ENCODE measurements around the gene FOXD4L1. TPM values are rescaled to one million over a fixed set of nuclear protein-coding genes. Genes with fewer than 3 reads are reported as not detected.
"Not testable (repeated sequence)": the region's sequence is repeated elsewhere in the genome, so short reads cannot be mapped to it uniquely, and the experiment has no call there.

The FOXD4L1 gene
- total RNA-seq (under 1 TPM; 0.15 to 0.18 TPM), polyA plus RNA-seq (not detected)

DNA sequence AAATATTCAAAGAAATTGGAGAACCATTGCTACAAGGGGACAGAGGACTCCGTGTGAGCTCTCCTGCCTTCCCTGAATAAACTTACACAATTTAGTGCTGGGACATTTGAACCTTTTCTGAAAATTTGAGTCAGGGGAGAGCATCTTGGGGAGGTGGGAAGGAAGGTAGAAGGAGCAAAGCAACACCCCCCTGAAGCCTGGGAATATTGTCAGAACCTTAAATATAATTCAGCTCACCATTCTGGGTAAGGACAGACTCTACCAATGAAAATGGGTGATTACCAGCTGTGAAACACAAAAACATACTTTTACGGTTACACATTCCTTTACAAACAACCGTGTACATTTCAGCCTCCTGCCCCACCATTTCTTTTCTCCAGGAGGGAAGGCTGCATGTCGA lies at the start of gene FOXD4L1:
FOXD4L1 (plus strand) TSS at position 301 of the 400 bp plus-strand sequence. CDS start 592 bp downstream, outside the sequence.
- Mint-ChIP-seq H3K4me3 (peak within 1 kb of the TSS in 4 of 7 donors; percentile 43 to 81 (median 58)), H3K27me3 (peaks cover 24 to 26% of the 10 kb centered on the region in 2 donors), H3K4me1 (peaks cover 15 to 28% (median 20%) of the 10 kb centered on the region in 3 donors), H3K27ac (peak within 1 kb of the TSS in 1 of 8 donors; percentile 39)
- H3K4me3 ChIP-seq (ENCODE audit: low read length); H3K9me3 ChIP-seq (ENCODE audit: low read length); H3K27ac ChIP-seq (ENCODE audit: low read depth, low read length); POLR2A ChIA-PET; DNase-seq; CTCF ChIA-PET; H3K36me3 ChIP-seq (ENCODE audit: insufficient read depth, low read length); H3K36me3 Mint-ChIP-seq; H3K27me3 ChIP-seq (ENCODE audit: insufficient read depth, low read length, poor library complexity, severe bottlenecking); H3K9me3 Mint-ChIP-seq; H3K4me1 ChIP-seq (ENCODE audit: insufficient read depth, low read length): not testable (repeated sequence)

DNA sequence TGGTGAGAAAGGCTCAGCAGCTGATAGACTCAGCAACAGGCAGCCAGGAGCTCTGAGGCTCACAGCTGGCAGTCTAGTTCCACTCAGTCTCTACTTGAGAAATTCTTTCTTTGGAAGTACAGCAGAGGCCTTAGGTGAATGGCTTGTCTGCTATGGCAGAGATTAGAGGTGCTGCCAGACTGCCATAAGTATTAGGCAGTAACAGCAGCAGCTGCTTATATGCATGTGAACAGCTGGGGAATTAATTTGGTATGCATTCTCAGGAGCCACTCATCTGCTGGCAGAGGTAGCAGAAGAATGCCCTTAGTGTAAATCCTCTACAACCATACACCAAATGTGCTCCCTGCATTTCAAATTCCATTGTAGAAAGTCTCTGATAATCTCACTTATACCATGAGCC lies 32.7 kb upstream of the FOXD4L1 start:
- not testable (repeated sequence) for H3K36me3 Mint-ChIP-seq

DNA sequence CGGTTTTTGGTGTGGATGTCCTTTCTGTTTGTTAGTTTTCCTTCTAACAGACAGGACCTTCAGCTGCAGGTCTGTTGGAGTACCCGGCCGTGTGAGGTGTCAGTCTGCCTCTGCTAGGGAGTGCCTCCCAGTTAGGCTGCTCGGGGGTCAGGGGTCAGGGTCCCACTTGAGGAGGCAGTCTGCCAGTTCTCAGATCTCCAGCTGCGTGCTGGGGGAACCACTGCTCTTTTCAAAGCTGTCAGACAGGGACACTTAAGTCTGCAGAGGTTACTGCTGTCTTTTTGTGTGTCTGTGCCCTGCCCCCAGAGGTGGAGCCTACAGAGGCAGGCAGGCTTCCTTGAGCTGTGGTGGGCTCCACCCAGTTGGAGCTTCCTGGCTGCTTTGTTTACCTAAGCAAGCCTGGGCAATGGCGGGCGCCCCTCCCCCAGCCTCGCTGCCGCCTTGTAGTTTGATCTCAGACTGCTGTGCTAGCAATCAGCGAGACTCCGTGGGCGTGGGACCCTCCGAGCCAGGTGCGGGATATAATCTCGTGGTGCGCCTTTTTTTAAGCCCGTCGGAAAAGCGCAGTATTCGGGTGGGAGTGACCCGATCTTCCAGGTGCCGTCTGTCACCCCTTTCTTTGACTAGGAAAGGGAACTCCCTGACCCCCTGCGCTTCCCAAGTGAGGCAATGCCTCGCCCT lies 21.6 kb upstream of the FOXD4L1 start:
- H3K27me3 Mint-ChIP-seq; H3K4me3 ChIP-seq (ENCODE audit: low read length); H3K27ac Mint-ChIP-seq; H3K9me3 ChIP-seq (ENCODE audit: low read length); H3K4me1 ChIP-seq (ENCODE audit: insufficient read depth, low read length); H3K27me3 ChIP-seq (ENCODE audit: insufficient read depth, low read length, poor library complexity, severe bottlenecking); POLR2A ChIA-PET; H3K4me1 Mint-ChIP-seq; DNase-seq; H3K36me3 ChIP-seq (ENCODE audit: insufficient read depth, low read length); H3K27ac ChIP-seq (ENCODE audit: low read depth, low read length); CTCF ChIA-PET; H3K4me3 Mint-ChIP-seq; H3K9me3 Mint-ChIP-seq: not testable (repeated sequence)
- peaks cover 0 to 11% (median 3%) of the 10 kb centered on the region in 3 donors for H3K36me3 Mint-ChIP-seq

More for the DNA sequence above, 32.7 kb upstream of the FOXD4L1 start:
- H3K4me1 ChIP-seq (ENCODE audit: insufficient read depth, low read length); H3K9me3 ChIP-seq (ENCODE audit: low read length); H3K27me3 ChIP-seq (ENCODE audit: insufficient read depth, low read length, poor library complexity, severe bottlenecking); DNase-seq; POLR2A ChIA-PET; CTCF ChIA-PET; H3K27me3 Mint-ChIP-seq; H3K36me3 ChIP-seq (ENCODE audit: insufficient read depth, low read length); H3K4me3 Mint-ChIP-seq; H3K27ac Mint-ChIP-seq; H3K9me3 Mint-ChIP-seq; H3K4me1 Mint-ChIP-seq; H3K27ac ChIP-seq (ENCODE audit: low read depth, low read length); H3K4me3 ChIP-seq (ENCODE audit: low read length): not testable (repeated sequence)

DNA sequence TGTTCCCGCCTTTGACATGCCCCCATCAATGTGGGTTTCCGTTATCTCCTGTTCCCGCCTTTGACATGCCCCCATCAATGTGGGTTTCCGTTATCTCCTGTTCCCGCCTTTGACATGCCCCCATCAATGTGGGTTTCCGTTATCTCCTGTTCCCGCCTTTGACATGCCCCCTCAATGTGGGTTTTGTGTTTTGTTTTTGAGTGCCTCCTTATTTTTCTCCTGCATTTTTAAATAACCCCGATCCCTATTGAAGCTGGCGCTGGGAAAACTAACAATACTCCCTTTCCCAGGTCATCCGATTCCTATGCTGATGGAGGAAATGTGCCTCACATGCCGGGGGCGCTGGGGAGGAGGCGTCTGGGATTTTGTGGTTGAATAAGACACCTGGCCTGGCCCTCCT lies 1.9 kb upstream of the FOXD4L1 start:
- CTCF ChIA-PET; H3K27ac ChIP-seq (ENCODE audit: low read depth, low read length); H3K27me3 ChIP-seq (ENCODE audit: insufficient read depth, low read length, poor library complexity, severe bottlenecking); H3K27ac Mint-ChIP-seq; H3K4me1 ChIP-seq (ENCODE audit: insufficient read depth, low read length); H3K9me3 ChIP-seq (ENCODE audit: low read length); POLR2A ChIA-PET; H3K36me3 ChIP-seq (ENCODE audit: insufficient read depth, low read length); H3K4me3 ChIP-seq (ENCODE audit: low read length); H3K36me3 Mint-ChIP-seq; H3K9me3 Mint-ChIP-seq; H3K4me3 Mint-ChIP-seq: not testable (repeated sequence)
- DNase-seq: peak in 1 of 5 donors; percentile 43
- Mint-ChIP-seq H3K4me1 (peaks cover 6 to 15% (median 13%) of the 10 kb centered on the region in 3 donors), H3K27me3 (peaks cover 12 to 14% of the 10 kb centered on the region in 2 donors)

DNA sequence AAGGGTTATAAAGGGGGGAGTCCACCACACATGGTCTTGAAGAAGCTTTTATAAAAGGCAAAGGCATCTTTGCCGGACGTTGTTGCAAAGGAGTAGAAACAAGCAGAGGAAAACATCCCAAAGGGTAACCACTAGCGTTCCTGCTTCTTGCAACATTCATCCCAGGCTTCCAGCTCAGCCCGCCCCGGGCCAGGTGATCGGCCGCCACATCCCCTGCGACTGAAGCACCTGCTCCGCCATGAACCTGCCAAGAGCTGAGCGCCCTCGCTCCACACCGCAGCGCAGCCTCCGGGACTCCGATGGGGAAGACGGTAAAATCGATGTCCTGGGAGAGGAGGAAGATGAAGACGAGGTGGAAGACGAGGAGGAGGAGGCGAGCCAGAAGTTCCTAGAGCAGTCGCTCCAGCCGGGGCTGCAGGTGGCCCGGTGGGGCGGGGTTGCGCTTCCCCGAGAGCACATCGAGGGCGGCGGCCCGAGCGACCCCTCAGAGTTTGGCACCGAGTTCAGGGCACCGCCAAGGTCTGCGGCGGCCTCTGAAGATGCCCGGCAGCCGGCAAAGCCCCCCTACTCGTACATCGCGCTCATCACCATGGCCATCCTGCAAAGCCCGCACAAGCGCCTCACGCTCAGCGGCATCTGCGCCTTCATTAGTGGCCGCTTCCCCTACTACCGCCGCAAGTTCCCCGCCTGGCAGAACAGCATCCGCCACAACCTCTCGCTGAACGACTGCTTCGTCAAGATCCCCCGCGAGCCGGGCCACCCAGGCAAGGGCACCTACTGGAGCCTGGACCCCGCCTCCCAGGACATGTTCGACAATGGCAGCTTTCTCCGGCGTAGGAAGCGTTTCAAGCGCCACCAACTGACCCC lies 787 bp downstream of the FOXD4L1 start:
- H3K9me3 ChIP-seq (ENCODE audit: low read length); POLR2A ChIA-PET; H3K36me3 Mint-ChIP-seq; H3K27ac ChIP-seq (ENCODE audit: low read depth, low read length); H3K9me3 Mint-ChIP-seq; CTCF ChIA-PET; H3K4me3 ChIP-seq (ENCODE audit: low read length); H3K4me1 ChIP-seq (ENCODE audit: insufficient read depth, low read length); H3K36me3 ChIP-seq (ENCODE audit: insufficient read depth, low read length); H3K27me3 ChIP-seq (ENCODE audit: insufficient read depth, low read length, poor library complexity, severe bottlenecking): not testable (repeated sequence)
- peaks cover 15 to 31% (median 20%) of the 10 kb centered on the region in 3 donors for H3K4me1 Mint-ChIP-seq
- H3K4me3 Mint-ChIP-seq: peak overlapping the region in 4 of 7 donors; percentile 43 to 81 (median 58)
- H3K27ac Mint-ChIP-seq: peak overlapping the region in 1 of 8 donors; percentile 39
- peaks cover 28 to 29% of the 10 kb centered on the region in 2 donors for H3K27me3 Mint-ChIP-seq
- peak in 1 of 5 donors; percentile 59 for DNase-seq

DNA sequence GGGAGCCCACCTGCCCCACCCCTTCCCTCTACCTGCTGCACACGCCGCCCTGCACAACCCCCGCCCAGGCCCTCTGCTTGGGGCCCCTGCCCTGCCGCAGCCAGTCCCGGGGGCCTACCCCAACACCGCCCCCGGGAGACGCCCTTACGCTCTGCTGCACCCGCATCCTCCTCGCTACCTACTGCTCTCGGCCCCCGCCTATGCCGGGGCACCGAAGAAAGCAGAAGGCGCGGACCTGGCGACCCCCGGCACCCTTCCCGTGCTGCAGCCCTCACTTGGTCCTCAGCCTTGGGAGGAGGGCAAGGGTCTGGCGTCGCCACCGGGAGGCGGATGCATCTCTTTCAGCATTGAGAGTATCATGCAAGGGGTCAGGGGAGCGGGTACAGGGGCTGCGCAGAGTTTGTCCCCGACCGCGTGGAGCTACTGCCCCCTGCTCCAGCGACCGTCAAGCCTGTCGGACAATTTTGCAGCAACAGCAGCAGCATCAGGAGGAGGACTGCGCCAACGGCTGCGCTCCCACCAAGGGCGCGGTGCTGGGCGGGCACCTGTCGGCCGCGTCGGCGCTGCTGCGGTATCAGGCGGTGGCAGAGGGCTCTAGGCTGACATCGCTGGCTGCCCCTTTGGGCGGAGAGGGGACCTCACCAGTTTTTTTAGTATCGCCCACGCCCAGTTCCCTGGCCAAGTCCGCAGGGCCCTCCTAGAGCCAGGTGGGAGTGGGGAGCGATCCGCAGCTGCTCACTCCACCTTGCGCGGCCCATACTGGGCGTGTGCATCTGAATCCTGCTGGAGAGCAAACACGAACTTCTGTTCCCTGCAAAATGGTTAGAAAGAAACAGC lies 1.6 kb downstream of the FOXD4L1 start:
- H3K27me3 ChIP-seq (ENCODE audit: insufficient read depth, low read length, poor library complexity, severe bottlenecking); H3K9me3 Mint-ChIP-seq; H3K9me3 ChIP-seq (ENCODE audit: low read length); H3K4me3 ChIP-seq (ENCODE audit: low read length); H3K27ac ChIP-seq (ENCODE audit: low read depth, low read length); POLR2A ChIA-PET; H3K36me3 ChIP-seq (ENCODE audit: insufficient read depth, low read length); H3K4me1 ChIP-seq (ENCODE audit: insufficient read depth, low read length); DNase-seq; CTCF ChIA-PET; H3K36me3 Mint-ChIP-seq: not testable (repeated sequence)
- Mint-ChIP-seq H3K27ac (peak overlapping the region in 1 of 8 donors; percentile 51), H3K4me1 (peaks cover 15 to 33% (median 20%) of the 10 kb centered on the region in 3 donors), H3K27me3 (peaks cover 31 to 32% of the 10 kb centered on the region in 2 donors), H3K4me3 (peak overlapping the region in 6 of 7 donors; percentile 6 to 81 (median 64))

DNA sequence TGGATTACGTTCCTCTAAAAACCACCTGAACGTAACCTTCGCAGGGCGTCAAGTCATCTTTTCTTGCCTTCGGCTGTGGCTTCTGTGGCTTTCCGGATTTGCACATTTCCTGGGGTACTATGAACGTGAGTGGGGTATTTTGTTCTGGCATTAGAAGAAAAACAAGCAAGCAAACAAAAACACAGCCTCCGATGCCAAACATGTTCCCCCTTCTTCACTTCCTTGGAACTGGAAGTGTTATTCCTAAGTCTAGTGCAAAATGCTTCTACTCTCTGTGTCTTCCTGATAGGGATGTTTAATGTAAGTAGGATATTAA lies 2.2 kb downstream of the FOXD4L1 start:
- H3K27me3 ChIP-seq (ENCODE audit: insufficient read depth, low read length, poor library complexity, severe bottlenecking); H3K36me3 ChIP-seq (ENCODE audit: insufficient read depth, low read length); H3K9me3 Mint-ChIP-seq; POLR2A ChIA-PET; H3K4me1 ChIP-seq (ENCODE audit: insufficient read depth, low read length); H3K36me3 Mint-ChIP-seq; H3K27ac ChIP-seq (ENCODE audit: low read depth, low read length); H3K4me3 ChIP-seq (ENCODE audit: low read length); H3K9me3 ChIP-seq (ENCODE audit: low read length); CTCF ChIA-PET: not testable (repeated sequence)
- DNase-seq: peak in 3 of 5 donors; percentile 35 to 73 (median 56)
- peak overlapping the region in 6 of 7 donors; percentile 6 to 81 (median 64) for H3K4me3 Mint-ChIP-seq
- peaks cover 31 to 34% of the 10 kb centered on the region in 2 donors for H3K27me3 Mint-ChIP-seq
- peaks cover 15 to 33% (median 20%) of the 10 kb centered on the region in 3 donors for H3K4me1 Mint-ChIP-seq
- H3K27ac Mint-ChIP-seq: peak overlapping the region in 1 of 8 donors; percentile 51

All from CD8-positive, alpha-beta memory T cell (primary cell).